Liver (tissue), 9 donors: Measurements from ENCODE around the gene BORCS8. TPM values are rescaled to one million over a fixed set of nuclear protein-coding genes. Genes with fewer than 3 reads are reported as not detected.
A peak's percentile ranks its signal among the peaks of the same experiment; 100 is the strongest.

Experiments used
- DNase-seq: peaks from one replicate; pipeline ENCODE4 v3.0.0-alpha.2; 2017; ENCODE audit warnings: low spot score
- H3K27ac ChIP-seq, 2 donors: one replicate each; pipeline ENCODE4 v1.7.0; 2013; ENCODE audit warnings: inconsistent platforms in 2 of 2, low read length in 2 of 2, control low read depth in 1 of 2, low read depth in 1 of 2, mild to moderate bottlenecking in 1 of 2
- H3K27me3 ChIP-seq, 4 donors: one replicate each; pipeline versions ENCODE4 v1.6.1 to v1.7.0; 2013; ENCODE audit warnings: low read length in 3 of 4, inconsistent platforms in 1 of 4, mild to moderate bottlenecking in 1 of 4, moderate library complexity in 1 of 4; ENCODE audit not compliant: control insufficient read depth in 4 of 4, insufficient read depth in 4 of 4
- H3K36me3 ChIP-seq, 4 donors: one replicate each; pipeline versions ENCODE4 v1.6.1 to v1.7.0; 2013; ENCODE audit warnings: low read length in 3 of 4, mild to moderate bottlenecking in 3 of 4, low read depth in 1 of 4, moderate library complexity in 1 of 4; ENCODE audit not compliant: control insufficient read depth in 4 of 4, insufficient read depth in 3 of 4
- H3K4me1 ChIP-seq, 4 donors: one replicate each; pipeline versions ENCODE4 v1.6.1 to v1.7.0; 2013; ENCODE audit warnings: low read length in 3 of 4, mild to moderate bottlenecking in 3 of 4, moderate library complexity in 1 of 4; ENCODE audit not compliant: control insufficient read depth in 4 of 4, insufficient read depth in 4 of 4
- H3K4me3 ChIP-seq, 3 donors: one replicate each; pipeline versions ENCODE4 v1.6.1 to v1.7.0; 2013; ENCODE audit warnings: low read length in 3 of 3, control low read depth in 1 of 3, low read depth in 1 of 3, mild to moderate bottlenecking in 1 of 3
- H3K9ac ChIP-seq, 2 donors: one replicate each; pipeline ENCODE4 v1.7.0; 2013; ENCODE audit warnings: low read length in 2 of 2, mild to moderate bottlenecking in 2 of 2, moderate library complexity in 2 of 2, control low read depth in 1 of 2, low read depth in 1 of 2
- H3K9me3 ChIP-seq, 4 donors: one replicate each; pipeline versions ENCODE4 v1.6.1 to v1.7.0; 2013; ENCODE audit warnings: low read length in 3 of 4; ENCODE audit not compliant: control insufficient read depth in 4 of 4
- ATF3 ChIP-seq: IDR thresholded peaks from 2 replicates; pipeline ENCODE4 v1.6.1; 2016; ENCODE audit warnings: antibody characterized with exemption
- EGR1 ChIP-seq, 2 donors: IDR thresholded peaks; 2 replicates each; pipeline ENCODE4 v1.6.1; 2016 to 2018; ENCODE audit warnings: antibody characterized with exemption in 2 of 2, low read depth in 2 of 2
- FOXA1 ChIP-seq: IDR thresholded peaks from 2 replicates; pipeline ENCODE4 v1.6.1; 2016; ENCODE audit warnings: antibody characterized with exemption
- FOXA2 ChIP-seq: IDR thresholded peaks from 2 replicates; pipeline ENCODE4 v1.6.1; 2016; ENCODE audit warnings: antibody characterized with exemption
- GABPA ChIP-seq, 2 donors: IDR thresholded peaks in 1 of 2; conservative IDR thresholded peaks in 1 of 2; 2 replicates each; pipeline ENCODE4 v1.6.1; 2016; ENCODE audit warnings: antibody characterized with exemption in 2 of 2, mild to moderate bottlenecking in 1 of 2, moderate library complexity in 1 of 2
- HNF4A ChIP-seq, 2 donors: conservative IDR thresholded peaks; 2 replicates each; pipeline ENCODE4 v1.6.1; 2016; ENCODE audit warnings: antibody characterized with exemption in 2 of 2, mild to moderate bottlenecking in 2 of 2
- HNF4G ChIP-seq: IDR thresholded peaks from 2 replicates; pipeline ENCODE4 v1.6.1; 2016; ENCODE audit warnings: antibody characterized with exemption
- JUND ChIP-seq, 2 donors: IDR thresholded peaks; 2 replicates each; pipeline ENCODE4 v1.6.1; 2016; ENCODE audit warnings: antibody characterized with exemption in 2 of 2
- MAX ChIP-seq: IDR thresholded peaks from 2 replicates; pipeline ENCODE4 v1.6.1; 2016; ENCODE audit warnings: antibody characterized with exemption
- NR2F2 ChIP-seq: IDR thresholded peaks from 2 replicates; pipeline ENCODE4 v1.6.1; 2016; ENCODE audit warnings: antibody characterized with exemption
- RAD21 ChIP-seq, 2 donors: IDR thresholded peaks; 2 replicates each; pipeline ENCODE4 v1.6.1; 2016; ENCODE audit warnings: antibody characterized with exemption in 2 of 2, mild to moderate bottlenecking in 2 of 2
- SP1 ChIP-seq: IDR thresholded peaks from 2 replicates; pipeline ENCODE4 v1.6.1; 2018; ENCODE audit warnings: antibody characterized with exemption, mild to moderate bottlenecking
- YY1 ChIP-seq: IDR thresholded peaks from 2 replicates; pipeline ENCODE4 v1.6.1; 2016; ENCODE audit warnings: antibody characterized with exemption, mild to moderate bottlenecking
- ZBTB33 ChIP-seq: IDR thresholded peaks from 2 replicates; pipeline ENCODE4 v1.6.1; 2016; ENCODE audit warnings: antibody characterized with exemption
- WGBS: extraction: QIAGEN DNeasy Blood & Tissue Kit; methylation state at CpG from one replicate; pipeline ENCODE4 v1.1.7; 2013; 5-methylcytosine and 5-hydroxymethylcytosine counted together
- polyA plus RNA-seq, 2 donors: library from polyadenylated mRNA; stranded (reverse) in 1 of 2; unstranded in 1 of 2; fragments of 200-250 nt in 1 of 2; fragments of >200 nt in 1 of 2; fragmentation: Nextera tagmentation in 1 of 2; extraction: Ambion mirVana in 1 of 2; gene quantifications; one replicate each; pipeline versions ENCODE4 v1.2.1 to v1.2.3, GENCODE V29; 2013 to 2015
- total RNA-seq, 2 donors: library from RNA; depleted of rRNA; stranded (reverse); fragments of >200 nt; gene quantifications; one replicate each; pipeline ENCODE4 v1.2.3, GENCODE V29; 2014
- TF ChIP-seq, protein P1 (sequence below): fragments of 150-350 bp; IDR thresholded peaks from 2 replicates; pipeline ENCODE4 v1.5.1; 2017; ENCODE audit warnings: improper control_type of control experiment, low read depth, low read length; ENCODE audit not compliant: missing input control
- donor health status: healthy.
- donor health status: healthy.
- donor health status: healthy.
- donor health status: healthy.
- donor health status: healthy.

BORCS8 gene
- total and polyA plus RNA-seq, 4 donors: 7.6 to 13.5 (median 9.4) TPM

DNA sequence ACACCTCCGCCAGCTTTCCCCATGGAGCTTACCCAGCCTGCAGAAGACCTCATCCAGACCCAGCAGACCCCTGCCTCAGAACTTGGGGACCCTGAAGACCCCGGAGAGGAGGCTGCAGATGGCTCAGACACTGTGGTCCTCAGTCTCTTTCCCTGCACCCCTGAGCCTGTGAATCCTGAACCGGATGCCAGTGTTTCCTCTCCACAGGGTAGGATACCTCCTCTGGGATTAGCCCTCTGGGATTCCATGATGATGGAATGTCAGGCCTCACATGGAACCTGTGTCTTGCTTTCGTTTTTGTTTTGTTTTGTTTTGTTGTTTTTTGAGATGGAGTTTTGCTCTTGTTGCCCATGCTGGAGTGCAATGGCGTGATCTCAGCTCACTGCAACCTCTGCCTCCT, 2.0 kb upstream of the BORCS8 start:
- H3K27ac ChIP-seq: no peak overlapping the region
- no peak overlapping the region for H3K9ac ChIP-seq
- no peak for TF ChIP-seq FOXA1
- TF ChIP-seq ZBTB33: no peak
- no peak for TF ChIP-seq JUND (IDR thresholded peaks at IDR 0.05)
- no peak for TF ChIP-seq GABPA (IDR thresholded peaks at IDR 0.05 in 1 of 2, conservative IDR thresholded peaks at IDR 0.05 in 1 of 2)
- TF ChIP-seq NR2F2: no peak
- TF ChIP-seq HNF4A (conservative IDR thresholded peaks at IDR 0.05): no peak
- no peak for TF ChIP-seq FOXA2
- no peak for TF ChIP-seq RAD21 (IDR thresholded peaks at IDR 0.05)
- no peak for TF ChIP-seq HNF4G
- H3K4me1 ChIP-seq: peaks cover 6 to 38% (median 25%) of the 10 kb centered on the region in 4 donors
- no peaks in the 10 kb centered on the region for H3K27me3 ChIP-seq
- H3K4me3 ChIP-seq: no peak overlapping the region
- H3K36me3 ChIP-seq: peaks cover 3 to 16% (median 7%) of the 10 kb centered on the region in 4 donors
- WGBS: 81% methylated on average over 5 of the region's 5 CpGs
- DNase-seq: no peak
- H3K9me3 ChIP-seq: no peaks in the 10 kb centered on the region

DNA sequence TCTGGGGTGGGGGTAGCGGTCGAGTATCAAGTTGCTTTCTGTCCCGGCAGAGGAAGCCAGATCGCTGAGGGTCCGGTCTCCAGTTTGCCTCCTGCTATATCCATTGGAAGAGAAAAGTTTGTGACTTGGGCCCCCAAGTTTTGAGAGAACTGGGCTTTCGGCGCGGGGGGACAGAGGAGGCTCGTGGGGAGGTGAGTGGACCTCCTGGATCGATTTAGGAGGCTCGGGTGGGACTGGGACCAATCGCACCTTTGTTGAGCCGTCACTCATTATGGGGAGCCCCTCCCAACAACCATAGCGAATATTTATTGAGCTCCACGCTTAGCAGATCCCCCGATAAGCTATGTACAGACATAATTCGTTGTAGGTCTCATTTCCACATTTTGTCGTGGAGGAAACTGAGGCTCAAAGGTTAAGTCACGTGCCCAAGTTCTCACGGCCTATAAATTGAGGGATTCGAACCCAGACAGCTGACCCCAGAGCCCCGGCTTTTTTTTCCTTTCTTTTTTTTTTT, 1.0 kb upstream of the BORCS8 start:
- Histone ChIP-seq H3K27me3 (no peaks in the 10 kb centered on the region), H3K4me1 (peaks cover 6 to 38% (median 25%) of the 10 kb centered on the region in 4 donors), H3K4me3 (peak overlapping the region; percentile 59 to 89 (median 70)), H3K27ac (peak overlapping the region; percentile 43 to 99), H3K9ac (peak overlapping the region in 1 of 2 donors; percentile 49), H3K36me3 (peaks cover 0 to 7% (median 2%) of the 10 kb centered on the region in 4 donors), H3K9me3 (no peaks in the 10 kb centered on the region)
- 2% methylated on average over 22 of the region's 22 CpGs for WGBS
- TF ChIP-seq ATF3 (no peak), YY1 (no peak), MAX (no peak), GABPA (IDR thresholded peaks at IDR 0.05 in 1 of 2, conservative IDR thresholded peaks at IDR 0.05 in 1 of 2) (no peak), HNF4G (no peak), FOXA2 (no peak), SP1 (no peak), RAD21 (IDR thresholded peaks at IDR 0.05) (no peak), FOXA1 (no peak), JUND (IDR thresholded peaks at IDR 0.05) (no peak), EGR1 (IDR thresholded peaks at IDR 0.05; ENCODE audit: low read depth in 2 of 2) (no peak)
- TF ChIP-seq, protein P1, sequence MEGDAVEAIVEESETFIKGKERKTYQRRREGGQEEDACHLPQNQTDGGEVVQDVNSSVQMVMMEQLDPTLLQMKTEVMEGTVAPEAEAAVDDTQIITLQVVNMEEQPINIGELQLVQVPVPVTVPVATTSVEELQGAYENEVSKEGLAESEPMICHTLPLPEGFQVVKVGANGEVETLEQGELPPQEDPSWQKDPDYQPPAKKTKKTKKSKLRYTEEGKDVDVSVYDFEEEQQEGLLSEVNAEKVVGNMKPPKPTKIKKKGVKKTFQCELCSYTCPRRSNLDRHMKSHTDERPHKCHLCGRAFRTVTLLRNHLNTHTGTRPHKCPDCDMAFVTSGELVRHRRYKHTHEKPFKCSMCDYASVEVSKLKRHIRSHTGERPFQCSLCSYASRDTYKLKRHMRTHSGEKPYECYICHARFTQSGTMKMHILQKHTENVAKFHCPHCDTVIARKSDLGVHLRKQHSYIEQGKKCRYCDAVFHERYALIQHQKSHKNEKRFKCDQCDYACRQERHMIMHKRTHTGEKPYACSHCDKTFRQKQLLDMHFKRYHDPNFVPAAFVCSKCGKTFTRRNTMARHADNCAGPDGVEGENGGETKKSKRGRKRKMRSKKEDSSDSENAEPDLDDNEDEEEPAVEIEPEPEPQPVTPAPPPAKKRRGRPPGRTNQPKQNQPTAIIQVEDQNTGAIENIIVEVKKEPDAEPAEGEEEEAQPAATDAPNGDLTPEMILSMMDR: no peak
- DNase-seq: no peak
